Right lobe of liver (tissue), 6 donors: ENCODE data around the gene CDHR1. TPM values are rescaled to one million over a fixed set of nuclear protein-coding genes. Genes with fewer than 3 reads are reported as not detected.
A peak's percentile ranks its signal among the peaks of the same experiment; 100 is the strongest.

Experiments
- ATAC-seq, 4 donors: fragments of 200-7000 bp; cut with Tn5 transposase; one replicate each; pipeline ENCODE4 v1.9.1; 2020; ENCODE audit warnings: mild to moderate bottlenecking in 4 of 4, moderate library complexity in 4 of 4
- DNase-seq, 3 donors: peaks; one replicate each; pipeline ENCODE4 v3.0.0-alpha.2; 2020
- H3K27ac ChIP-seq, 3 donors: fragments of 200-600 bp; one replicate each; pipeline ENCODE4 v1.8.0; 2022
- H3K27me3 ChIP-seq, 2 donors: fragments of 200-600 bp; one replicate each; pipeline ENCODE4 v1.8.0; 2022
- H3K36me3 ChIP-seq, 4 donors: fragments of 200-600 bp; sonication (generic) in 1 of 4; one replicate each; pipeline versions ENCODE4 v1.5.1 to v1.8.0; 2017 to 2022; ENCODE audit warnings: control low read depth in 1 of 4
- H3K4me1 ChIP-seq, 4 donors: fragments of 200-600 bp; sonication (generic) in 1 of 4; one replicate each; pipeline versions ENCODE4 v1.5.1 to v1.8.0; 2017 to 2022; ENCODE audit warnings: control low read depth in 1 of 4
- H3K4me3 ChIP-seq, 3 donors: fragments of 200-600 bp; one replicate each; pipeline ENCODE4 v1.8.0; 2022
- H3K9me3 ChIP-seq, 4 donors: fragments of 200-600 bp; sonication (generic) in 1 of 4; one replicate each; pipeline versions ENCODE4 v1.5.1 to v1.8.0; 2017 to 2022; ENCODE audit warnings: control low read depth in 1 of 4
- POLR2A ChIP-seq: fragments of 450-650 bp; IDR thresholded peaks from one replicate; pipeline ENCODE4 v1.6.1; 2017; ENCODE audit warnings: antibody characterized with exemption, mild to moderate bottlenecking
- WGBS: methylation state at CpG from one replicate; pipeline ENCODE4 v1.1.6; 2018; ENCODE audit warnings: low coverage, low lambda C conversion rate; ENCODE audit not compliant: insufficient coverage; ENCODE audit errors: missing lambda C conversion rate; 5-methylcytosine and 5-hydroxymethylcytosine counted together
- intact Hi-C, 2 donors: fragments of 100-400 bp; cut with DNase I; formaldehyde crosslinking; loops; one replicate each; pipeline versions ENCODE4 v1.11.2 to v1.14.1; 2022
- total RNA-seq, 6 experiments: library from RNA; depleted of rRNA in 2 of 6; stranded (reverse); fragments of >200 nt in 2 of 6; fragmentation: NEBNext Ultra II Directional in 3 of 6; extraction: Animal tissue kit (Norgen Biotek cat#: 25700) in 3 of 6; gene quantifications; one replicate each; pipeline versions ENCODE4 v1.1.0 to v1.2.4, GENCODE V29; 2016 to 2023
- TF ChIP-seq, protein P1 (sequence below), 4 donors: fragments of 200-600 bp in 3 of 4; fragments of 450-650 bp in 1 of 4; IDR thresholded peaks; one replicate each; pipeline versions ENCODE4 v1.5.1 to v1.8.0; 2016 to 2022; ENCODE audit warnings: antibody characterized with exemption in 4 of 4, mild to moderate bottlenecking in 2 of 4
- donor health status: DM: no; HTN: yes; CAD: no.
- donor health status: DM: no; HTN: no; CAD: no.
- donor health status: DM: no; HTN: no; CAD: no.
- donor health status: DM: no; HTN: yes; CAD: no.
- donor health status: DM: no; HTN: yes; CAD: no.

The CDHR1 gene
- total RNA-seq, 6 experiments from 2014 or later = 0.09 to 0.42 (median 0.19) TPM; not detected in 1

DNA sequence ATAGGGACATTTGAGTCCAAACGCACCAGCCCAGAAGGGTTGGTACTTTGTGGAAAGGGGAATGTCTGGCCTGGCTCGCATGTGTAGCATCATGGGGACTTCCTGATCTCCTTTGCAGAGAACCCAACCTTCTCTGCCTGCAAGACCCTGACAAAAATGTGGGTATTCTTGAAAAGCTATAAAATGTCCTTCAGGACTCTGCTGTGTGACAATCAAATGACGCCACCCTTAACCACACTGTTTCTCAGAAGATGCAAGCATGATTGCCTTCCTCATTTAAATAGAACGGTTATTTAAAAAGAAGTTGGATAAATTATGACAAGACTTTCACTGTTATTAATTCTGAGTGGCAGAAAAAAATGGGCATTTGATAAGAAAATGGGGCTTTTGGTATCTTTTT, 35.8 kb upstream of the CDHR1 start:
- no peak overlapping the region for H3K4me3 ChIP-seq
- intact Hi-C loops = no loop called here
- no peaks in the 10 kb centered on the region for H3K9me3 ChIP-seq
- peaks cover 0 to 6% (median 2%) of the 10 kb centered on the region in 4 donors for H3K36me3 ChIP-seq
- no peak overlapping the region for H3K27ac ChIP-seq
- no peaks in the 10 kb centered on the region for H3K4me1 ChIP-seq
- no peak for TF ChIP-seq POLR2A
- TF ChIP-seq, protein P1, sequence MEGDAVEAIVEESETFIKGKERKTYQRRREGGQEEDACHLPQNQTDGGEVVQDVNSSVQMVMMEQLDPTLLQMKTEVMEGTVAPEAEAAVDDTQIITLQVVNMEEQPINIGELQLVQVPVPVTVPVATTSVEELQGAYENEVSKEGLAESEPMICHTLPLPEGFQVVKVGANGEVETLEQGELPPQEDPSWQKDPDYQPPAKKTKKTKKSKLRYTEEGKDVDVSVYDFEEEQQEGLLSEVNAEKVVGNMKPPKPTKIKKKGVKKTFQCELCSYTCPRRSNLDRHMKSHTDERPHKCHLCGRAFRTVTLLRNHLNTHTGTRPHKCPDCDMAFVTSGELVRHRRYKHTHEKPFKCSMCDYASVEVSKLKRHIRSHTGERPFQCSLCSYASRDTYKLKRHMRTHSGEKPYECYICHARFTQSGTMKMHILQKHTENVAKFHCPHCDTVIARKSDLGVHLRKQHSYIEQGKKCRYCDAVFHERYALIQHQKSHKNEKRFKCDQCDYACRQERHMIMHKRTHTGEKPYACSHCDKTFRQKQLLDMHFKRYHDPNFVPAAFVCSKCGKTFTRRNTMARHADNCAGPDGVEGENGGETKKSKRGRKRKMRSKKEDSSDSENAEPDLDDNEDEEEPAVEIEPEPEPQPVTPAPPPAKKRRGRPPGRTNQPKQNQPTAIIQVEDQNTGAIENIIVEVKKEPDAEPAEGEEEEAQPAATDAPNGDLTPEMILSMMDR (IDR thresholded peaks at IDR 0.05) = no peak
- DNase-seq = no peak
- no peak for ATAC-seq
- no peaks in the 10 kb centered on the region for H3K27me3 ChIP-seq
- 57% methylated on average over 4 of the region's 4 CpGs for WGBS

DNA sequence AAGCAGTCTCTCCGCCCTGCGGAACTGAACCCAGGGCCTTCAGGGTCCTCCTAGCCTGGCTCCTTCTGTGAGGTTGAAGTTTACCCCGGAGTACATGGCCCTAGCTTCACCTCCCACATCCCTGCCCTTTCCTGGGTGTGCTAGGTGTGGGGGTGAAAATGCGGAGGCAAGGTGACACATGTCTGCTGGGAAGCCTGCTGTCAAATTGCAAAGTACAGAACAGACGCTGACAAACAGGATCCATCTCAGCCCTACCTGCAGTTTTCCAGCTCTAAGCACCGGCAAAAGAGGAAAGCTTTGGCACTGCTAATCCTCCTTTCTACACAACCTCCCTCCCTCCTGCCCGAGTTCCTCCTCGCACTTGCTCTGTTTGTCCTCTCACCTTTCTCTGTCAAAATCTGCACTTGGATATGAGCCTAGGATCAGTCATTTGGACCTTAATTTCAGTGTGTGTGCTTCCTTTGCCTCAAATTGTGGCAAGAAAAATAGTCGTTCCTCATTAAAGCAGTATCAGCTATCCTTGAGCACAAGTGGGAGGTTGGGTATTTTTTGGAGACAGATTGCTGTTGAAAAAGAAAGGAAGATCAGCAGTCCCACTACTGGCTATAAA, 35.2 kb upstream of the CDHR1 start:
- H3K4me1 ChIP-seq = no peaks in the 10 kb centered on the region
- intact Hi-C loops = no loop called here
- no peak overlapping the region for H3K27ac ChIP-seq
- H3K9me3 ChIP-seq = no peaks in the 10 kb centered on the region
- no peaks in the 10 kb centered on the region for H3K27me3 ChIP-seq
- peaks cover 0 to under 1% (median 0%) of the 10 kb centered on the region in 4 donors for H3K36me3 ChIP-seq
- H3K4me3 ChIP-seq = no peak overlapping the region
- ATAC-seq (peak in 2 of 4 donors; percentile 25 to 68), DNase-seq (no peak)
- 31% methylated on average over 8 of the region's 9 CpGs for WGBS
- no peak for TF ChIP-seq POLR2A
- TF ChIP-seq, protein P1 (IDR thresholded peaks at IDR 0.05) = no peak

DNA sequence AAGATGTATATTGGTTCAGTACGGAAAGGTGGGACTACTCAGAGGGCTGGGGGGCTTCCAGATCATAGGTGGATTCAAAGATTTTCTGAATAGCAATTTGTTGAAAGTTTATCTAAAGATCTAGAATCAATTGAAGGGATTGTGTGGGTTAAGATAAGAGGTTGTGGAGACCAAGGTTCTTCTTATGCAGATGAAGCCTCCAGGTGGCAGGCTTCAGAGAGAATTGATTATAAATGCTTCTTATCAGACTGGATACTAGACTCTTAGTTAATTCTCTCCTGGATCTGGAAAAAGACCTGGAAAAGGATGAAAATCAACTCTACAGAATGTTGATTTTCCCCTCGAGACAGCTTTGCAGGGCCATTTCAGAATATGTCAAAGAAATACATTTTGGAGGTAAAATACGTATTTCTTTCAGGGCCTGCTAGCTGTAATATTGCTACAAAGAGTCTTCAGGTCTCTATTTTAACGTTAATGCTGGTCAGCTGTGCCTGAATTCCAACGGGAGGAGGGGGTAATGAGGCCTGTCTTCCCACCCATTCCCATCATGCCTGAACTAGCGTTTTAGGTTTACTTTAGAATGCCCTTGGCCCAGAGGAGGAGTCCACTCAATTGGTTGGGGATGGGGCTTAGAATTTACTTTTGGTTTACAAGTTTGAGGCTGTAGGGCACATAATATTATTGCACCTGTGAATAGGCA, 33.5 kb upstream of the CDHR1 start:
- H3K36me3 ChIP-seq = no peaks in the 10 kb centered on the region
- intact Hi-C loops = no loop called here
- TF ChIP-seq POLR2A = no peak
- TF ChIP-seq, protein P1 (IDR thresholded peaks at IDR 0.05) = no peak
- ATAC-seq = no peak
- no peak for DNase-seq
- no peak overlapping the region for H3K27ac ChIP-seq
- no peaks in the 10 kb centered on the region for H3K9me3 ChIP-seq
- no peaks in the 10 kb centered on the region for H3K4me1 ChIP-seq
- 37% methylated on average over 6 of the region's 6 CpGs for WGBS
- H3K4me3 ChIP-seq = no peak overlapping the region
- no peaks in the 10 kb centered on the region for H3K27me3 ChIP-seq

DNA sequence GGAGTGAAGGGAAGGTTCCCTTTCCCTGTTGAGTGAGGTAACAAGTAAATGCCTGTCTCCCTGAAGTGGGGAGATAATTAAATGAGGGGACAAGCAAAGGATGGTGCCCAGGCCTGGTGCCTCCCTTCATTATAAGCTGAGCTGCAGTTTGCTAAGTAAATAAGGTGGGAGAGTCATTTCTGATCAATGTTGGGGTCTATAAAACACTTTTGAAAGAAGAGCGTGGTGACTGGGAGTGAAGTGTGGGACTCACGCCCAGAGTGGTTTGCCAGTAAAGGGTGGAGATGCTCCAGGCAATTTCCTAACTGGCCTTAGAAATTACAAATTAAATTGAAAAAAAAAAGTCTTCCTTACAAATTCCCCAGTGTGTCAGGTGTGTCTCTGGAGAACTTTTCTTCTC, 30.3 kb upstream of the CDHR1 start:
- ATAC-seq = no peak
- intact Hi-C loops = no loop called here
- WGBS = 45% methylated on average over 2 of the region's 2 CpGs

More for the DNA sequence above, 30.3 kb upstream of the CDHR1 start:
- Histone ChIP-seq H3K4me1 (no peaks in the 10 kb centered on the region), H3K36me3 (no peaks in the 10 kb centered on the region), H3K4me3 (no peak overlapping the region), H3K27me3 (no peaks in the 10 kb centered on the region), H3K9me3 (no peaks in the 10 kb centered on the region), H3K27ac (no peak overlapping the region)
- no peak for DNase-seq
- TF ChIP-seq POLR2A = no peak
- TF ChIP-seq, protein P1 (IDR thresholded peaks at IDR 0.05) = no peak
